IMR-90 (cell line): ENCODE results near the gene OR1K1. TPM values are rescaled to one million over a fixed set of nuclear protein-coding genes. Genes with fewer than 3 reads are reported as not detected.

Source experiments
- ATAC-seq: fragments of 200-7000 bp; cut with Tn5 transposase; 2 replicates; pipeline ENCODE4 v1.9.1; 2020; ENCODE audit warnings: low read depth, mild to moderate bottlenecking, moderate library complexity
- BruUV-seq: library from RNA; stranded (reverse); fragments of 400-500 nt; replicated peaks from 2 replicates; lab custom pipeline; 2021; lab: Mats Ljungman, UMichigan
- CTCF ChIA-PET: fragments of 300-600 bp; formaldehyde crosslinking; extraction: SDS; loops from one replicate; lab custom pipeline; 2021; ENCODE audit warnings: antibody characterized with exemption; lab: Yijun Ruan, JAX
- POLR2A ChIA-PET: fragments of 300-600 bp; sonication (Branson Sonifier 250); formaldehyde crosslinking; loops from one replicate; lab custom pipeline; 2022; ENCODE audit warnings: antibody characterized with exemption; ENCODE audit not compliant: unreplicated experiment; lab: Charles Lee
- DNase-seq: peaks from one replicate; pipeline ENCODE4 v3.0.0; 2013
- H2AFZ ChIP-seq: replicated peaks from 2 replicates; pipeline ENCODE3; 2013; ENCODE audit warnings: low read length, mild to moderate bottlenecking; ENCODE audit not compliant: poor library complexity
- H2AK5ac ChIP-seq: 2 replicates; pipeline ENCODE4 v1.6.1; 2013; ENCODE audit warnings: low read depth, low read length, inconsistent platforms
- H2AK9ac ChIP-seq: replicated peaks from 2 replicates; pipeline ENCODE3; 2013; ENCODE audit warnings: mild to moderate bottlenecking, low read depth, low read length, moderate library complexity; ENCODE audit not compliant: poor library complexity
- H2BK120ac ChIP-seq: 2 replicates; pipeline ENCODE4 v1.6.1; 2013; ENCODE audit warnings: low read depth, low read length, inconsistent platforms
- H2BK15ac ChIP-seq: 3 replicates; pipeline ENCODE4 v1.6.1; 2013; ENCODE audit warnings: low read depth, low read length, inconsistent platforms
- H2BK20ac ChIP-seq: 2 replicates; pipeline ENCODE4 v1.6.1; 2013; ENCODE audit warnings: low read depth, mild to moderate bottlenecking, inconsistent platforms, low read length, moderate library complexity
- H2BK5ac ChIP-seq: 2 replicates; pipeline ENCODE4 v1.6.1; 2013; ENCODE audit warnings: mild to moderate bottlenecking, low read depth, low read length, inconsistent platforms; ENCODE audit not compliant: poor library complexity, severe bottlenecking
- H3K14ac ChIP-seq: replicated peaks from 2 replicates; pipeline ENCODE4 v1.6.1; 2013; ENCODE audit warnings: low read depth, low read length, inconsistent platforms
- H3K18ac ChIP-seq: 2 replicates; pipeline ENCODE4 v1.6.1; 2013; ENCODE audit warnings: low read depth, low read length, control low read depth
- H3K23ac ChIP-seq: 2 replicates; pipeline ENCODE4 v1.6.1; 2013; ENCODE audit warnings: low read depth, low read length, inconsistent platforms
- H3K27ac ChIP-seq: 2 replicates; pipeline ENCODE4 v1.5.1; 2013; ENCODE audit warnings: mild to moderate bottlenecking, control low read depth, low read length; ENCODE audit not compliant: insufficient read depth
- H3K27me3 ChIP-seq: 2 replicates; pipeline ENCODE4 v1.6.1; 2013; ENCODE audit warnings: low read length; ENCODE audit not compliant: control insufficient read depth, insufficient read depth
- H3K36me3 ChIP-seq: 2 replicates; pipeline ENCODE4 v1.6.1; 2013; ENCODE audit warnings: low read length, mixed read lengths; ENCODE audit not compliant: control insufficient read depth, insufficient read depth
- H3K4ac ChIP-seq: 2 replicates; pipeline ENCODE4 v1.6.1; 2013; ENCODE audit warnings: low read depth, low read length, inconsistent platforms
- H3K4me1 ChIP-seq: 2 replicates; pipeline ENCODE4 v1.6.1; 2013; ENCODE audit warnings: low read length, mixed read lengths; ENCODE audit not compliant: control insufficient read depth, insufficient read depth
- H3K4me2 ChIP-seq: 2 replicates; pipeline ENCODE4 v1.6.1; 2013; ENCODE audit warnings: low read depth, mild to moderate bottlenecking, control low read depth, low read length, moderate library complexity
- H3K4me3 ChIP-seq: 2 replicates; pipeline ENCODE4 v1.5.1; 2013; ENCODE audit warnings: low read depth, mild to moderate bottlenecking, control low read depth, low read length, moderate library complexity; ENCODE audit not compliant: insufficient read depth
- H3K56ac ChIP-seq: 2 replicates; pipeline ENCODE4 v1.6.1; 2013; ENCODE audit warnings: low read length, inconsistent platforms; ENCODE audit not compliant: insufficient read depth; ENCODE audit errors: extremely low read depth
- H3K79me1 ChIP-seq, 2 experiments: 2 replicates each; pipeline ENCODE4 v1.6.1; 2013; ENCODE audit warnings: low read length in 2 of 2, inconsistent platforms in 1 of 2, low read depth in 1 of 2
- H3K9ac ChIP-seq: 2 replicates; pipeline ENCODE4 v1.6.1; 2013; ENCODE audit warnings: low read depth, low read length, control low read depth
- H3K9me1 ChIP-seq: 2 replicates; pipeline ENCODE4 v1.6.1; 2013; ENCODE audit warnings: low read length, inconsistent platforms; ENCODE audit not compliant: insufficient read depth
- H3K9me3 ChIP-seq: 2 replicates; pipeline ENCODE4 v1.6.1; 2013; ENCODE audit warnings: low read length; ENCODE audit not compliant: control insufficient read depth, insufficient read depth
- H4K20me1 ChIP-seq: 2 replicates; pipeline ENCODE4 v1.6.1; 2013; ENCODE audit warnings: low read length, inconsistent platforms; ENCODE audit not compliant: insufficient read depth
- H4K5ac ChIP-seq: 2 replicates; pipeline ENCODE4 v1.6.1; 2013; ENCODE audit warnings: mild to moderate bottlenecking, low read depth, low read length, control low read depth
- H4K8ac ChIP-seq, 2 experiments: 2 replicates each; pipeline ENCODE4 v1.6.1; 2013; ENCODE audit warnings: low read depth in 2 of 2, low read length in 2 of 2, control low read depth in 1 of 2, inconsistent platforms in 1 of 2
- H4K91ac ChIP-seq: 2 replicates; pipeline ENCODE4 v1.6.1; 2013; ENCODE audit warnings: low read depth, low read length, inconsistent platforms; ENCODE audit not compliant: insufficient read depth
- BHLHE40 ChIP-seq: fragments of 150-350 bp; IDR thresholded peaks from 2 replicates; pipeline ENCODE4 v1.6.1; 2016; ENCODE audit warnings: mild to moderate bottlenecking, low read depth, low read length
- CEBPB ChIP-seq: IDR thresholded peaks from 2 replicates; pipeline ENCODE4 v1.6.1; 2012; ENCODE audit warnings: low read depth, low read length, improper control_type of control experiment
- CHD1 ChIP-seq: IDR thresholded peaks from 2 replicates; pipeline ENCODE4 v1.6.1; 2012; ENCODE audit warnings: low read depth, low read length, improper control_type of control experiment
- FOS ChIP-seq: fragments of 150-350 bp; IDR thresholded peaks from 2 replicates; pipeline ENCODE4 v1.6.1; 2016; ENCODE audit warnings: low read depth, low read length
- MAFK ChIP-seq: IDR thresholded peaks from 2 replicates; pipeline ENCODE4 v1.6.1; 2012; ENCODE audit warnings: low read depth, low read length, improper control_type of control experiment
- MAZ ChIP-seq: IDR thresholded peaks from 2 replicates; pipeline ENCODE4 v1.6.1; 2012; ENCODE audit warnings: low read depth, mild to moderate bottlenecking, low read length, improper control_type of control experiment, moderate library complexity, borderline replicate concordance
- MXI1 ChIP-seq: IDR thresholded peaks from 2 replicates; pipeline ENCODE4 v1.6.1; 2012; ENCODE audit warnings: low read depth, mild to moderate bottlenecking, low read length, moderate library complexity, borderline replicate concordance
- NFE2L2 ChIP-seq: fragments of 150-350 bp; IDR thresholded peaks from 2 replicates; pipeline ENCODE4 v1.6.1; 2016; ENCODE audit warnings: low read depth, mild to moderate bottlenecking, low read length
- POLR2A ChIP-seq: IDR thresholded peaks from 2 replicates; pipeline ENCODE4 v1.6.1; 2012; ENCODE audit warnings: mild to moderate bottlenecking, low read depth, low read length
- RAD21 ChIP-seq: IDR thresholded peaks from 2 replicates; pipeline ENCODE4 v1.6.1; 2012; ENCODE audit warnings: low read length, improper control_type of control experiment
- RCOR1 ChIP-seq: IDR thresholded peaks from 2 replicates; pipeline ENCODE4 v1.6.1; 2012; ENCODE audit warnings: mild to moderate bottlenecking, low read length, improper control_type of control experiment; ENCODE audit not compliant: insufficient replicate concordance
- RFX5 ChIP-seq: IDR thresholded peaks from 2 replicates; pipeline ENCODE4 v1.8.0; 2012; ENCODE audit warnings: low read depth, mild to moderate bottlenecking, low read length, moderate library complexity
- SMC3 ChIP-seq: fragments of 150-350 bp; IDR thresholded peaks from 2 replicates; pipeline ENCODE4 v1.6.1; 2016; ENCODE audit warnings: low read depth, mild to moderate bottlenecking, antibody characterized with exemption, low read length, moderate library complexity
- WGBS, 2 experiments: methylation state at CpG; one replicate each; pipeline versions ENCODE4 v1.1.5 to v1.1.7; 2013; ENCODE audit warnings: missing lambda C conversion rate in 2 of 2; ENCODE audit not compliant: insufficient read length in 1 of 2; ENCODE audit errors: extremely low coverage in 2 of 2; 5-methylcytosine and 5-hydroxymethylcytosine counted together
- dilution Hi-C: fragments of 300-500 bp; cut with HindIII; formaldehyde crosslinking; loops from one replicate; pipeline ENCODE4 v1.14.3; 2018; ENCODE audit warnings: low sequenced_read_pairs; ENCODE audit not compliant: unreplicated experiment
- in situ Hi-C: fragments of 300-500 bp; cut with MboI; formaldehyde crosslinking; loops from 3 replicates; pipeline ENCODE4 v1.14.3; 2019; ENCODE audit warnings: low sequenced_read_pairs, inconsistent platforms, mixed read lengths
- intact Hi-C: fragments of 100-400 bp; cut with micrococcal nuclease; formaldehyde crosslinking; loops from 2 replicates; pipeline ENCODE4 v1.10.0; 2022
- polyA plus RNA-seq, 3 experiments: library from polyadenylated mRNA; depleted of rRNA; stranded (reverse); fragments of >200 nt; gene quantifications; 2 replicates each; pipeline ENCODE4 v1.2.3, GENCODE V29; 2012; ENCODE audit warnings: low replicate concordance in 1 of 3
- total RNA-seq: library from RNA; depleted of rRNA; stranded (reverse); fragments of >200 nt; gene quantifications from 2 replicates; pipeline ENCODE4 v1.2.3, GENCODE V29; 2012
- TF ChIP-seq, protein P1 (sequence below): fragments of 150-350 bp; IDR thresholded peaks from 2 replicates; pipeline ENCODE4 v1.6.1; 2016; ENCODE audit warnings: low read depth, mild to moderate bottlenecking, low read length, moderate library complexity, borderline replicate concordance
- TF ChIP-seq, protein P2 (sequence below): conservative IDR thresholded peaks from 2 replicates; pipeline ENCODE4 v1.5.1; 2012; ENCODE audit warnings: mild to moderate bottlenecking, low read depth, low read length, improper control_type of control experiment
- TF ChIP-seq, protein P3 (sequence below): fragments of 150-350 bp; IDR thresholded peaks from 2 replicates; pipeline ENCODE4 v1.6.1; 2017; ENCODE audit warnings: mild to moderate bottlenecking, antibody characterized with exemption, low read length, low read depth

The OR1K1 gene
- total and polyA plus RNA-seq, 2 of the 4 experiments (the other 2 are of a cell fraction) = not detected

DNA sequence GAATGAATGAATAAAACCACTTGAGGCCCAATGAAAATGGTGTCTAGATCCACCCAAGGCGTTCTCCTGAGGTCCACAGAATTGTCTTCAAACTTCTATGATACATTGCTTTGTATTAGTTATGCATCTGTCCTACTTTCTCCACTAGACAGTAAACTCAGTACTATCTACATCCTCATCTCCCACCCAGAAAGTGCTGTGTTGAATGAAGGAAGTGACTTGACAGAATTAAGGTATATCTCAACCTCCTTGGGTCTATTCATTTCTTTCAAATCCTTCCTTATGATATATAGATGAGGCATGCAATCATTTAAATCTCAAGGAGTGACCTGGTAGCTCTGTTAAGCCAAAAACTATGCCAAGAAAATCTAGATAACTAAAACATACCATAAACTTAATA is 44.2 kb downstream of the OR1K1 start:
- DNase-seq (no peak), ATAC-seq (no peak)
- H4K20me1 ChIP-seq = no peaks in the 10 kb centered on the region
- no peak overlapping the region for H3K27ac ChIP-seq
- no peak overlapping the region for H3K18ac ChIP-seq
- in situ Hi-C loops = loop anchor here (25.0 kb wide), 1 partner anchor 493 kb away; no protein-coding TSS in a partner anchor
- no peak overlapping the region for H3K14ac ChIP-seq
- no peak overlapping the region for H3K56ac ChIP-seq
- H3K9ac ChIP-seq = no peak overlapping the region
- no peak overlapping the region for H2AK5ac ChIP-seq
- no peaks in the 10 kb centered on the region for H3K9me3 ChIP-seq
- dilution Hi-C loops = no loop called here
- no peak overlapping the region for H2BK15ac ChIP-seq
- no peak overlapping the region for H4K91ac ChIP-seq
- no CpG with 5 or more reads among the region's 1 CpG for WGBS, 2 experiments
- ChIA-PET POLR2A (no interaction called here), CTCF (interaction anchor here (0.8 kb wide), 1 partner anchor 651 kb away, joined by 3 read pairs; no protein-coding TSS in a partner anchor)
- no peak overlapping the region for H2BK20ac ChIP-seq
- TF ChIP-seq CHD1 = no peak
- TF ChIP-seq NFE2L2 = no peak
- TF ChIP-seq BHLHE40 = no peak
- TF ChIP-seq, protein P1, sequence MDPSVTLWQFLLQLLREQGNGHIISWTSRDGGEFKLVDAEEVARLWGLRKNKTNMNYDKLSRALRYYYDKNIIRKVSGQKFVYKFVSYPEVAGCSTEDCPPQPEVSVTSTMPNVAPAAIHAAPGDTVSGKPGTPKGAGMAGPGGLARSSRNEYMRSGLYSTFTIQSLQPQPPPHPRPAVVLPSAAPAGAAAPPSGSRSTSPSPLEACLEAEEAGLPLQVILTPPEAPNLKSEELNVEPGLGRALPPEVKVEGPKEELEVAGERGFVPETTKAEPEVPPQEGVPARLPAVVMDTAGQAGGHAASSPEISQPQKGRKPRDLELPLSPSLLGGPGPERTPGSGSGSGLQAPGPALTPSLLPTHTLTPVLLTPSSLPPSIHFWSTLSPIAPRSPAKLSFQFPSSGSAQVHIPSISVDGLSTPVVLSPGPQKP = no peak
- no peak for TF ChIP-seq POLR2A
- TF ChIP-seq FOS = no peak
- TF ChIP-seq, protein P2, sequence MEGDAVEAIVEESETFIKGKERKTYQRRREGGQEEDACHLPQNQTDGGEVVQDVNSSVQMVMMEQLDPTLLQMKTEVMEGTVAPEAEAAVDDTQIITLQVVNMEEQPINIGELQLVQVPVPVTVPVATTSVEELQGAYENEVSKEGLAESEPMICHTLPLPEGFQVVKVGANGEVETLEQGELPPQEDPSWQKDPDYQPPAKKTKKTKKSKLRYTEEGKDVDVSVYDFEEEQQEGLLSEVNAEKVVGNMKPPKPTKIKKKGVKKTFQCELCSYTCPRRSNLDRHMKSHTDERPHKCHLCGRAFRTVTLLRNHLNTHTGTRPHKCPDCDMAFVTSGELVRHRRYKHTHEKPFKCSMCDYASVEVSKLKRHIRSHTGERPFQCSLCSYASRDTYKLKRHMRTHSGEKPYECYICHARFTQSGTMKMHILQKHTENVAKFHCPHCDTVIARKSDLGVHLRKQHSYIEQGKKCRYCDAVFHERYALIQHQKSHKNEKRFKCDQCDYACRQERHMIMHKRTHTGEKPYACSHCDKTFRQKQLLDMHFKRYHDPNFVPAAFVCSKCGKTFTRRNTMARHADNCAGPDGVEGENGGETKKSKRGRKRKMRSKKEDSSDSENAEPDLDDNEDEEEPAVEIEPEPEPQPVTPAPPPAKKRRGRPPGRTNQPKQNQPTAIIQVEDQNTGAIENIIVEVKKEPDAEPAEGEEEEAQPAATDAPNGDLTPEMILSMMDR = no peak
- no peak for TF ChIP-seq SMC3
- TF ChIP-seq MAFK = no peak
- no peak for TF ChIP-seq MAZ
- TF ChIP-seq CEBPB = no peak
- TF ChIP-seq RAD21 = no peak
- no peak for TF ChIP-seq RFX5
- TF ChIP-seq MXI1 = no peak
- TF ChIP-seq RCOR1 = no peak
- TF ChIP-seq, protein P3, sequence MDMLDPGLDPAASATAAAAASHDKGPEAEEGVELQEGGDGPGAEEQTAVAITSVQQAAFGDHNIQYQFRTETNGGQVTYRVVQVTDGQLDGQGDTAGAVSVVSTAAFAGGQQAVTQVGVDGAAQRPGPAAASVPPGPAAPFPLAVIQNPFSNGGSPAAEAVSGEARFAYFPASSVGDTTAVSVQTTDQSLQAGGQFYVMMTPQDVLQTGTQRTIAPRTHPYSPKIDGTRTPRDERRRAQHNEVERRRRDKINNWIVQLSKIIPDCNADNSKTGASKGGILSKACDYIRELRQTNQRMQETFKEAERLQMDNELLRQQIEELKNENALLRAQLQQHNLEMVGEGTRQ = no peak
- H4K5ac ChIP-seq = no peak overlapping the region
- no peak overlapping the region for H2AK9ac ChIP-seq
- intact Hi-C loops = loop anchor here (10.0 kb wide), 1 partner anchor 511 kb away; the partner anchor contains the start of gene CRB2
- H3K4ac ChIP-seq = no peak overlapping the region
- H3K4me3 ChIP-seq = no peak overlapping the region
- no peaks in the 10 kb centered on the region for H3K4me1 ChIP-seq
- no peak overlapping the region for H2BK120ac ChIP-seq
- H2BK5ac ChIP-seq = no peak overlapping the region
- peaks cover 8% of the 10 kb centered on the region for H3K36me3 ChIP-seq
- no peak overlapping the region for H4K8ac ChIP-seq
- H2AFZ ChIP-seq = no peak overlapping the region
- H3K27me3 ChIP-seq = no peaks in the 10 kb centered on the region
- no TSS peak for BruUV-seq
- H3K79me1 ChIP-seq = no peaks in the 10 kb centered on the region; a peak in 1 of 4 replicates
- H3K9me1 ChIP-seq = no peaks in the 10 kb centered on the region; the same call in 1 of the 2 replicates
- H3K23ac ChIP-seq = no peak overlapping the region
- no peak overlapping the region for H3K4me2 ChIP-seq
